ENCODE results near the gene LETM1. TPM values are rescaled to one million over a fixed set of nuclear protein-coding genes. Genes with fewer than 3 reads are reported as not detected.
A peak's percentile ranks its signal among the peaks of the same experiment; 100 is the strongest.

The LETM1 gene
- total and polyA plus RNA-seq, 2 of the 8 experiments (the other 6 are each of a cell fraction or from before 2014, with no cell fraction given): 19.8 to 50.1 TPM

- Histone ChIP-seq H3K9ac (replicated peaks in 1 of 4; ENCODE audit: extremely low read depth in 1 of 4, low read depth in 3 of 4, low read length in 3 of 4) (no peak overlapping the region), H4K20me1 (replicated peaks in 1 of 2; ENCODE audit: control insufficient read depth in 1 of 2, insufficient read depth in 2 of 2, low read length in 2 of 2) (peaks cover 1 to 19% of the 10 kb centered on the region in 2 experiments), H2BK12ac (ENCODE audit: low read depth, low read length) (no peak overlapping the region), H2BK15ac (ENCODE audit: low read length) (no peak overlapping the region), H3K27ac (ENCODE audit: low read depth, low read length) (no peak overlapping the region), H3K27me3 (replicated peaks in 1 of 4; ENCODE audit: control insufficient read depth in 3 of 4, extremely low read depth in 1 of 4, insufficient read depth in 3 of 4, low read length in 3 of 4) (no peaks in the 10 kb centered on the region), H3K4me1 (replicated peaks in 1 of 4; ENCODE audit: control insufficient read depth in 3 of 4, insufficient read depth in 4 of 4, low read length in 3 of 4) (no peaks in the 10 kb centered on the region), H4K91ac (replicated peaks; ENCODE audit: insufficient read length, low read length) (no peak overlapping the region), H3K79me1 (ENCODE audit: low read depth, low read length) (peaks cover 10% of the 10 kb centered on the region), H4K5ac (ENCODE audit: insufficient read length, low read depth, low read length) (no peak overlapping the region), H3K23me2 (ENCODE audit: low read depth, low read length) (no peaks in the 10 kb centered on the region), H3K14ac (ENCODE audit: insufficient read length) (no peak overlapping the region), H4K8ac (ENCODE audit: extremely low read depth, insufficient read depth, low read length) (no peak overlapping the region), H3K9me3 (ENCODE audit: insufficient read depth in 2 of 2, low read depth in 1 of 2, low read length in 1 of 2) (no peaks in the 10 kb centered on the region), H2AFZ (ENCODE audit: low read length) (no peak overlapping the region), H3K4ac (replicated peaks; ENCODE audit: insufficient read length, low read depth, low read length) (no peak overlapping the region), H3K79me2 (ENCODE audit: control insufficient read depth in 1 of 2, insufficient read depth in 2 of 2, low read length in 2 of 2) (no peaks in the 10 kb centered on the region), H3K23ac (ENCODE audit: insufficient read length) (no peak overlapping the region), H2BK20ac (ENCODE audit: low read length) (no peak overlapping the region), H2BK5ac (ENCODE audit: low read depth, low read length) (no peak overlapping the region), H3K4me3 (ENCODE audit: extremely low read depth in 1 of 4, insufficient read depth in 2 of 4, low read depth in 3 of 4, low read length in 4 of 4) (no peak overlapping the region), H3K4me2 (ENCODE audit: insufficient read depth in 1 of 2, low read depth in 2 of 2, low read length in 2 of 2) (no peak overlapping the region), H3K18ac (ENCODE audit: extremely low read depth, low read length) (no peak overlapping the region), H3K56ac (replicated peaks; ENCODE audit: insufficient read length, low read depth, low read length) (no peak overlapping the region), H3K36me3 (ENCODE audit: control insufficient read depth in 2 of 4, insufficient read depth in 4 of 4, low read length in 3 of 4) (peaks cover 0 to 10% (median 6%) of the 10 kb centered on the region in 4 experiments; a peak in 6 of 8 replicates), H2AK5ac (ENCODE audit: low read depth, low read length) (no peak overlapping the region), H2BK120ac (replicated peaks; ENCODE audit: low read depth, low read length) (peak overlapping the region; percentile 22)
- POLR2A ChIA-PET (ENCODE audit: partially characterized antibody): interaction anchor here (1.2 kb wide), 1 partner anchor 130 kb away, joined by 3 read pairs; the partner anchor contains the start of gene SLBP
- FAIRE-seq (no peak), DNase-seq (ENCODE audit: low read depth in 1 of 2, low spot score in 2 of 2) (no peak)
- 91% methylated on average over 13 of the region's 13 CpGs; no CpG with 5 or more reads in 1 of the 2 experiments for WGBS, 2 experiments (ENCODE audit: extremely low coverage in 1 of 2, insufficient coverage in 1 of 2, insufficient read length in 1 of 2, insufficient replicate concordance in 2 of 2, low coverage in 1 of 2, low lambda C conversion rate in 2 of 2, missing lambda C conversion rate in 1 of 2)
- CTCF ChIA-PET (ENCODE audit: partially characterized antibody): interaction anchor here (0.6 to 3.1 kb wide), 11 partner anchors 9 to 320 kb away, joined by 3 to 16 read pairs (median 3); no protein-coding TSS in a partner anchor
- TF ChIP-seq RAD21 (IDR thresholded peaks at IDR 0.05 in 1 of 2, conservative IDR thresholded peaks at IDR 0.05 in 1 of 2; ENCODE audit: low read depth in 2 of 2, low read length in 2 of 2) (peak in 1 of 2 experiments; percentile 22; a peak in 1 of 4 replicates), GABPA (IDR thresholded peaks at IDR 0.05; ENCODE audit: borderline replicate concordance, insufficient read depth, low read length) (no peak), CEBPB (IDR thresholded peaks at IDR 0.05; ENCODE audit: low read depth, low read length) (no peak), CREB1 (IDR thresholded peaks at IDR 0.05) (no peak), TCF12 (IDR thresholded peaks at IDR 0.05; ENCODE audit: low read depth, low read length) (no peak), SUZ12 (IDR thresholded peaks at IDR 0.05; ENCODE audit: low read length) (no peak), HDAC6 (IDR thresholded peaks at IDR 0.05; ENCODE audit: low read depth, low read length) (no peak)
- TF ChIP-seq, protein P1, sequence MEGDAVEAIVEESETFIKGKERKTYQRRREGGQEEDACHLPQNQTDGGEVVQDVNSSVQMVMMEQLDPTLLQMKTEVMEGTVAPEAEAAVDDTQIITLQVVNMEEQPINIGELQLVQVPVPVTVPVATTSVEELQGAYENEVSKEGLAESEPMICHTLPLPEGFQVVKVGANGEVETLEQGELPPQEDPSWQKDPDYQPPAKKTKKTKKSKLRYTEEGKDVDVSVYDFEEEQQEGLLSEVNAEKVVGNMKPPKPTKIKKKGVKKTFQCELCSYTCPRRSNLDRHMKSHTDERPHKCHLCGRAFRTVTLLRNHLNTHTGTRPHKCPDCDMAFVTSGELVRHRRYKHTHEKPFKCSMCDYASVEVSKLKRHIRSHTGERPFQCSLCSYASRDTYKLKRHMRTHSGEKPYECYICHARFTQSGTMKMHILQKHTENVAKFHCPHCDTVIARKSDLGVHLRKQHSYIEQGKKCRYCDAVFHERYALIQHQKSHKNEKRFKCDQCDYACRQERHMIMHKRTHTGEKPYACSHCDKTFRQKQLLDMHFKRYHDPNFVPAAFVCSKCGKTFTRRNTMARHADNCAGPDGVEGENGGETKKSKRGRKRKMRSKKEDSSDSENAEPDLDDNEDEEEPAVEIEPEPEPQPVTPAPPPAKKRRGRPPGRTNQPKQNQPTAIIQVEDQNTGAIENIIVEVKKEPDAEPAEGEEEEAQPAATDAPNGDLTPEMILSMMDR (IDR thresholded peaks at IDR 0.05; ENCODE audit: control extremely low read depth in 1 of 3, insufficient read depth in 1 of 3, low read depth in 1 of 3, low read length in 3 of 3): peak in 2 of 3 experiments; percentile 35 to 43; a peak in 2 of 4 replicates
Measured at GRCh38 chr4:1842339-1842895, 13.5 kb downstream of the LETM1 start.
